Cardiac muscle cell (in vitro differentiated cells and primary cell): ENCODE results near the gene FCRL1. TPM values are rescaled to one million over a fixed set of nuclear protein-coding genes. Genes with fewer than 3 reads are reported as not detected.

Experiments
- DNase-seq, 2 donors: peaks; one replicate each; pipeline versions ENCODE4 v3.0.0 to v3.0.0-alpha.2; 2010 to 2017; ENCODE audit warnings: low read depth in 1 of 2, low spot score in 1 of 2
- H3K27ac ChIP-seq: fragments of 200-600 bp; sonication (generic); 2 replicates; pipeline ENCODE4 v1.5.1; 2016
- H3K27me3 ChIP-seq: fragments of 200-600 bp; sonication (generic); 2 replicates; pipeline ENCODE4 v1.6.0; 2016; ENCODE audit warnings: control low read depth
- H3K36me3 ChIP-seq: fragments of 200-600 bp; sonication (generic); 2 replicates; pipeline ENCODE4 v1.5.1; 2016; ENCODE audit warnings: control low read depth
- H3K4me1 ChIP-seq: fragments of 200-600 bp; sonication (generic); 2 replicates; pipeline ENCODE4 v1.8.1; 2017; ENCODE audit warnings: low read depth, mild to moderate bottlenecking, mixed run types
- H3K4me3 ChIP-seq: fragments of 200-600 bp; sonication (generic); 2 replicates; pipeline ENCODE4 v1.5.1; 2016; ENCODE audit warnings: mild to moderate bottlenecking
- H3K9me3 ChIP-seq: fragments of 200-600 bp; sonication (generic); 2 replicates; pipeline ENCODE4 v1.5.1; 2017; ENCODE audit warnings: low read depth, mild to moderate bottlenecking, control low read depth
- CTCF ChIP-seq: IDR thresholded peaks from 2 replicates; pipeline ENCODE4 v1.5.1; 2012; ENCODE audit warnings: low read depth, mild to moderate bottlenecking, low read length
- polyA plus RNA-seq: library from polyadenylated mRNA; unstranded; fragments of >200 nt; fragmentation: Nextera tagmentation; extraction: Ambion mirVana; gene quantifications from 2 replicates; pipeline ENCODE4 v1.2.1, GENCODE V29; 2016
- total RNA-seq: library from RNA; depleted of rRNA; stranded (reverse); fragments of >200 nt; gene quantifications from 2 replicates; pipeline ENCODE4 v1.2.3, GENCODE V29; 2016

The FCRL1 gene
- total and polyA plus RNA-seq, 2 experiments from 2014 or later, result not detected

- Histone ChIP-seq H3K4me3 (no peak overlapping the region), H3K27ac (no peak overlapping the region)
These were observed 14.5 kb upstream of the FCRL1 start for GRCh38 chr1:157834430-157834829.

GRCh38 chr1:157833145-157833544, 13.2 kb upstream of the FCRL1 start:
- no peaks in the 10 kb centered on the region for H3K4me1 ChIP-seq
- no peaks in the 10 kb centered on the region for H3K36me3 ChIP-seq
- H3K9me3 ChIP-seq, result no peaks in the 10 kb centered on the region
- no peaks in the 10 kb centered on the region for H3K27me3 ChIP-seq
- H3K27ac ChIP-seq, result no peak overlapping the region
- no peak overlapping the region for H3K4me3 ChIP-seq
- DNase-seq, result no peak
- TF ChIP-seq CTCF, result no peak

More at GRCh38 chr1:157834430-157834829, 14.5 kb upstream of the FCRL1 start:
- DNase-seq, result no peak
- no peaks in the 10 kb centered on the region for H3K36me3 ChIP-seq
- TF ChIP-seq CTCF, result no peak
- no peaks in the 10 kb centered on the region for H3K4me1 ChIP-seq
- H3K9me3 ChIP-seq, result no peaks in the 10 kb centered on the region
- no peaks in the 10 kb centered on the region for H3K27me3 ChIP-seq

GRCh38 chr1:157831968-157832626, 12.2 kb upstream of the FCRL1 start:
- Histone ChIP-seq H3K27ac (no peak overlapping the region), H3K27me3 (no peaks in the 10 kb centered on the region), H3K4me1 (no peaks in the 10 kb centered on the region), H3K9me3 (no peaks in the 10 kb centered on the region), H3K36me3 (no peaks in the 10 kb centered on the region), H3K4me3 (no peak overlapping the region)
- no peak for TF ChIP-seq CTCF
- DNase-seq, result no peak

- no peaks in the 10 kb centered on the region for H3K4me1 ChIP-seq
- H3K9me3 ChIP-seq, result no peaks in the 10 kb centered on the region
- no peaks in the 10 kb centered on the region for H3K36me3 ChIP-seq
- no peaks in the 10 kb centered on the region for H3K27me3 ChIP-seq
- no peak overlapping the region for H3K4me3 ChIP-seq
- TF ChIP-seq CTCF, result no peak
- DNase-seq, result no peak
- no peak overlapping the region for H3K27ac ChIP-seq
These were observed 11.0 kb upstream of the FCRL1 start for GRCh38 chr1:157830887-157831286.

- TF ChIP-seq CTCF, result no peak
- no peak overlapping the region for H3K4me3 ChIP-seq
- H3K9me3 ChIP-seq, result no peaks in the 10 kb centered on the region
These were observed 9.8 kb upstream of the FCRL1 start for GRCh38 chr1:157829711-157830110.

More at GRCh38 chr1:157829711-157830110, 9.8 kb upstream of the FCRL1 start:
- Histone ChIP-seq H3K27ac (no peak overlapping the region), H3K4me1 (no peaks in the 10 kb centered on the region), H3K36me3 (no peaks in the 10 kb centered on the region), H3K27me3 (no peaks in the 10 kb centered on the region)
- no peak for DNase-seq
